ENCODE data around the gene COL8A2. TPM values are rescaled to one million over a fixed set of nuclear protein-coding genes. Genes with fewer than 3 reads are reported as not detected.
A peak's percentile ranks its signal among the peaks of the same experiment; 100 is the strongest.

COL8A2 gene
- total RNA-seq, 1 donor from 2014 or later: 0.10 TPM

DNA sequence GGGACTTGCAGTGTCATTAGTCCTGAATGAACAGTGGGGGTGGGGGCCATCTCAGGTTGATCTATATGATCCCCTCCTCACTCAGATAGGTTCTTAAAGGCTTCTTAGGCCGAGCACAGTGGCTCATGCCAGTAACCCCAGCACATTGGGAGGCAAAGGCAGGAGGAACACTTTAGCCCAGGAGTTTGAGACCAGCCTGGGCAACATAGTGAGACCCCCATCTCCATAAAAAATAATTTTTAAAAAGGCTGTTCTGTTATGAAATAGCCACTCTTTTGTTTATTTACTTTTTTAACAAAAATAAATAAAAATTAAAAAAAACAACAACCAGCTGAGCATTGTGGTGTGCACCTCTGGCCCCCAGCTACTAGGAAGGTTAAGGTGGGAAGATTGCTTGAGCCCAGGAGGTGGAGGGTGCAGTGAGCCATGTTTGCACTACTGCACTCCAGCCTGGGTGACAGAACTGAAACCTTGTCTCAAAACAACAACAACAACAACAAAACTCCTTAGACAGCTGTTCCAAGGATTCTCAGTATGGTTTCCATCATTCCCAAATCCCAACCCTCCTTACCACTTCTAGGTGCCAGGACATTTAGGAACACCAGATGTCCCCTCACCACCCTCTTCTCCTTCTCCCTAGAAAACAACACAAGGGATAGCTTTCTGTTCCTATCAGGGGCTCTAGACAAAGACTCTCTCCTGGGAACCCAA, 26.3 kb upstream of the COL8A2 start:
- Mint-ChIP-seq H3K9me3 (ENCODE audit: low read depth) (no peaks in the 10 kb centered on the region), H3K4me3 (ENCODE audit: low read depth) (no peak overlapping the region), H3K36me3 (ENCODE audit: insufficient read depth) (peaks cover 2% of the 10 kb centered on the region), H3K4me1 (ENCODE audit: low read depth) (peaks cover 32% of the 10 kb centered on the region), H3K27me3 (no peaks in the 10 kb centered on the region), H3K27ac (peak overlapping the region; percentile 99)
- TF ChIP-seq, protein P1, sequence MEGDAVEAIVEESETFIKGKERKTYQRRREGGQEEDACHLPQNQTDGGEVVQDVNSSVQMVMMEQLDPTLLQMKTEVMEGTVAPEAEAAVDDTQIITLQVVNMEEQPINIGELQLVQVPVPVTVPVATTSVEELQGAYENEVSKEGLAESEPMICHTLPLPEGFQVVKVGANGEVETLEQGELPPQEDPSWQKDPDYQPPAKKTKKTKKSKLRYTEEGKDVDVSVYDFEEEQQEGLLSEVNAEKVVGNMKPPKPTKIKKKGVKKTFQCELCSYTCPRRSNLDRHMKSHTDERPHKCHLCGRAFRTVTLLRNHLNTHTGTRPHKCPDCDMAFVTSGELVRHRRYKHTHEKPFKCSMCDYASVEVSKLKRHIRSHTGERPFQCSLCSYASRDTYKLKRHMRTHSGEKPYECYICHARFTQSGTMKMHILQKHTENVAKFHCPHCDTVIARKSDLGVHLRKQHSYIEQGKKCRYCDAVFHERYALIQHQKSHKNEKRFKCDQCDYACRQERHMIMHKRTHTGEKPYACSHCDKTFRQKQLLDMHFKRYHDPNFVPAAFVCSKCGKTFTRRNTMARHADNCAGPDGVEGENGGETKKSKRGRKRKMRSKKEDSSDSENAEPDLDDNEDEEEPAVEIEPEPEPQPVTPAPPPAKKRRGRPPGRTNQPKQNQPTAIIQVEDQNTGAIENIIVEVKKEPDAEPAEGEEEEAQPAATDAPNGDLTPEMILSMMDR (IDR thresholded peaks at IDR 0.05; ENCODE audit: unreplicated experiment): no peak
- DNase-seq (ENCODE audit: low spot score, unreplicated experiment): no peak

DNA sequence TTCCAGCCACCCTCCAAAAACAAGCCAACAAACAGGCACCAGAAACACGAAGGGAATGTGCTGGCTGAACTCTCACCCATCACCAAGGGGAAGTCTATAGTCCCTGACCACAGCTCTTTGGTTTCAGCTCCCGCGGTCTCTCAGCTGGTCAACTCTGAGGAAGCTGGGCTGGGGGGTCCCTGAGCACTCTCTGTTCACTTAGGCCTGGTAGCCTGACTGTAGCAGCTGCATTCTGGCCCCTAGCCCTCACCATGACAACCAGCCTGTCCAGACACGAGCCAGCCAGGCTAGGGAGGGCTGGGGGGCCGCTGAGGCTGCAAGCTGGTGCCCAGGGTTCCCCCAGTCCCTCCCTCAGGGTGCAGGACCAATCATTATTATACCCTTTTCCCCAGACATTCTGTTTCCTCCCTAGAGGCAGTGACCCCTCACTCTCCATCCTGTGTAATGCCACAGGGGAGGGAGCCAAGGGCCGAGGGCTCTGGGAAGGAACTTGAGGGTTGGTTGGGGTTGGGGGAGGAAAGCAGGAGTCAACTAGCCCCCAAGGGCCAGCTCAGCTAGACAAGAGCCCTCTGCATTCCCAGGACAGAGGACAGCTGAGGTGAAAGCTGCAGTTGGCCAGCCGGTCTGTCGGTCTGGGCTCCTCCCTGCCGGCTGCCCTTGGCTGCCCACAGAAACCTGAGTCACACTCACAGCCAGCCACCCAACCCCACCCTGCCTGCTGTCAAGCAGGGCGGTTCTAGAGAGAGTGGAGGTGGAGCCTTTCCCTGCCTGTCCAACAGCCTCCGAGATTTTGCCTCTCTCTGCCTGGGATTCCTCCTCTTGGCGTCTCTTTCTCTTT, 25.5 kb upstream of the COL8A2 start:
- Mint-ChIP-seq H3K27ac (peak overlapping the region; percentile 99), H3K9me3 (ENCODE audit: low read depth) (no peaks in the 10 kb centered on the region), H3K36me3 (ENCODE audit: insufficient read depth) (peaks cover 2% of the 10 kb centered on the region), H3K4me3 (ENCODE audit: low read depth) (no peak overlapping the region), H3K27me3 (no peaks in the 10 kb centered on the region), H3K4me1 (ENCODE audit: low read depth) (peaks cover 32% of the 10 kb centered on the region)
- DNase-seq (ENCODE audit: low spot score, unreplicated experiment): peak; percentile 51
- TF ChIP-seq, protein P1 (IDR thresholded peaks at IDR 0.05; ENCODE audit: unreplicated experiment): no peak

DNA sequence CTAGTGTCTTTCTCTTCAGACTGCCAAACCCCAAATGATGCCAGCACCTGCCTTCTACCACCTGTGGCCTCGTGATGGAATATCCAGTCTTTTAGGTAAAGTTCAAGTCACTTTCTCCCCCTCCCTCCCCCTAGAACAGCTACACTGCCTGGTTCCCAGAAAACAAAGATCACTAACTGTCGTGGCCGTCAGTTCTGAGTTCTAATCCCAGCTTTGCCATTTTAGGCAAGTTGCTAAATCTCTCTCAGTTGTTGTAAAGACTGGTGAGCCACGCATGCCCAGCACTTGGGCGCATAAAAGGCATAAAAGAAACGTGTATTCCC, 24.9 kb upstream of the COL8A2 start:
- no peak for DNase-seq (ENCODE audit: low spot score, unreplicated experiment)
- TF ChIP-seq, protein P1 (IDR thresholded peaks at IDR 0.05; ENCODE audit: unreplicated experiment): no peak
- Mint-ChIP-seq H3K27ac (peak overlapping the region; percentile 99), H3K9me3 (ENCODE audit: low read depth) (no peaks in the 10 kb centered on the region), H3K4me3 (ENCODE audit: low read depth) (no peak overlapping the region), H3K27me3 (no peaks in the 10 kb centered on the region), H3K36me3 (ENCODE audit: insufficient read depth) (peaks cover 2% of the 10 kb centered on the region), H3K4me1 (ENCODE audit: low read depth) (peaks cover 27% of the 10 kb centered on the region)

DNA sequence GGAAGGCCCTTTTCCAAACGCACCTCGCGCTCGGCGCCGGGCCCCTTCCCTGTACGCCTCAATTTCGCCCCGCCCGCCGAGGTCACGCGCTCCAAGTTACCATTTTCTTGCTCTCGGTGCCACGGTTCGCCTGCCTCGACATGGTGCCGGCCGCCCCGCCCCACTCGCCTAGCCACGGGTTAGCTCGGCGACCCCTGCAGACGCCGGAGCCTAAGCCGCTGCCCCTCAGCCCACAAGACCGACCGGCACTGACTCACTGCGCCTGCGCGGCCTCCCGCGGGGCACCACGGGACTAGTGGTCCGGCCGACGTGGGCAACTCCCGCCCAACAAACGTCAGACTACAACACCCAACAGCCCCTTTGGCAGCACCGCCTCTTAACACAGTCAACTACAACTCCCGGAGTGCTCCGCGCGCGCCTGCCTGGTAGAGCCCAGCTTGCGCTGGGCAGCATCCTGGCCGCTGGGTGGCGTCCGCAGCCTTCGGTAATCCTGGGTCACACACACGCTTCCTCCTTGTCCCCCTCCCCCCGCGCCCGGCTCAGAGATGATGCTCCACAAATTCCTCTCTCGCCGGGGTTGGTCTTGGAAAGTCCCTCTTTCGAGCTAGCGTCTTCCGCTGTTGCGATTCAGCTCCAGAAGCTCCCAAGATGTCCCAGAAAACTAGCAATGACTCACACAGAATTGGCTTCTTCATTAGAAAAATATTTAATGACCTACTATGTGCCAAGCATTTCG, 24.4 kb upstream of the COL8A2 start, which contains the start of gene TRAPPC3:
Gene TRAPPC3, minus strand, starts transcription at position 250 of the 736 bp plus-strand sequence. Its CDS starts 108 bp downstream, at position 142.
- Mint-ChIP-seq H3K4me3 (ENCODE audit: low read depth) (peak within 1 kb of the TSS; percentile 94), H3K27ac (peak within 1 kb of the TSS; percentile 99), H3K27me3 (no peaks in the 10 kb centered on the region), H3K36me3 (ENCODE audit: insufficient read depth) (peaks cover 4% of the 10 kb centered on the region), H3K4me1 (ENCODE audit: low read depth) (peaks cover 21% of the 10 kb centered on the region), H3K9me3 (ENCODE audit: low read depth) (no peaks in the 10 kb centered on the region)
- TF ChIP-seq, protein P1 (IDR thresholded peaks at IDR 0.05; ENCODE audit: unreplicated experiment): peak; percentile 87
- peak; percentile 99 for DNase-seq (ENCODE audit: low spot score, unreplicated experiment)

GRCh38 chr1:36148821-36149236, 23.8 kb upstream of the COL8A2 start:
- TF ChIP-seq, protein P1 (IDR thresholded peaks at IDR 0.05; ENCODE audit: unreplicated experiment): no peak
- Mint-ChIP-seq H3K27ac (peak overlapping the region; percentile 99), H3K9me3 (ENCODE audit: low read depth) (no peaks in the 10 kb centered on the region), H3K4me1 (ENCODE audit: low read depth) (peaks cover 19% of the 10 kb centered on the region), H3K27me3 (no peaks in the 10 kb centered on the region), H3K36me3 (ENCODE audit: insufficient read depth) (peaks cover 4% of the 10 kb centered on the region), H3K4me3 (ENCODE audit: low read depth) (peak overlapping the region; percentile 94)
- no peak for DNase-seq (ENCODE audit: low spot score, unreplicated experiment)

Data from progenitor cell of endocrine pancreas (in vitro differentiated cells).